GM23338 (cell line): Measurements from ENCODE around the gene GRIN2A. TPM values are rescaled to one million over a fixed set of nuclear protein-coding genes. Genes with fewer than 3 reads are reported as not detected.

Source experiments
- ATAC-seq: fragments of 200-7000 bp; cut with Tn5 transposase; 3 replicates; pipeline ENCODE4 v1.9.1; 2020
- DNase-seq: peaks from one replicate; pipeline ENCODE4 v3.0.0-alpha.2; 2015; ENCODE audit warnings: low spot score
- H2AFZ ChIP-seq: fragments of 200-600 bp; sonication (generic); 2 replicates; pipeline ENCODE4 v1.8.0; 2016; ENCODE audit warnings: antibody characterized with exemption, mild to moderate bottlenecking, moderate library complexity
- H3F3A ChIP-seq: fragments of 200-600 bp; sonication (generic); replicated peaks from 2 replicates; pipeline ENCODE4 v1.8.0; 2017; ENCODE audit warnings: antibody characterized with exemption, mixed run types, low read depth
- H3K27ac ChIP-seq: fragments of 200-600 bp; sonication (generic); 2 replicates; pipeline ENCODE4 v1.6.1; 2016; ENCODE audit warnings: low read depth
- H3K27me3 ChIP-seq: fragments of 200-600 bp; sonication (generic); 2 replicates; pipeline ENCODE4 v1.8.0; 2016; ENCODE audit warnings: mild to moderate bottlenecking, mixed run types, moderate library complexity; ENCODE audit not compliant: insufficient read depth
- H3K36me3 ChIP-seq: fragments of 200-600 bp; sonication (generic); 2 replicates; pipeline ENCODE4 v1.8.0; 2016; ENCODE audit warnings: mild to moderate bottlenecking; ENCODE audit not compliant: insufficient read depth
- H3K4me1 ChIP-seq: fragments of 200-600 bp; sonication (generic); 2 replicates; pipeline ENCODE4 v1.8.0; 2016; ENCODE audit warnings: mild to moderate bottlenecking, moderate library complexity; ENCODE audit not compliant: insufficient read depth
- H3K4me2 ChIP-seq: fragments of 200-600 bp; sonication (generic); 2 replicates; pipeline ENCODE4 v1.7.1; 2017; ENCODE audit warnings: mixed run types
- H3K4me3 ChIP-seq: fragments of 200-600 bp; sonication (generic); 2 replicates; pipeline ENCODE4 v1.6.1; 2016; ENCODE audit warnings: mixed run types
- H3K79me2 ChIP-seq: fragments of 200-600 bp; sonication (generic); replicated peaks from 2 replicates; pipeline ENCODE4 v1.8.0; 2017; ENCODE audit warnings: mild to moderate bottlenecking; ENCODE audit not compliant: insufficient read depth
- H3K9me2 ChIP-seq: fragments of 200-600 bp; sonication (generic); 2 replicates; pipeline ENCODE4 v1.8.0; 2017; ENCODE audit not compliant: insufficient read depth
- H4K20me1 ChIP-seq: fragments of 200-600 bp; sonication (generic); replicated peaks from 2 replicates; pipeline ENCODE4 v1.8.0; 2017; ENCODE audit warnings: mild to moderate bottlenecking; ENCODE audit not compliant: insufficient read depth
- H3K27ac Mint-ChIP-seq: 2 replicates; pipeline ENCODE4 v1.8.0; 2020; ENCODE audit warnings: inconsistent platforms, mild to moderate bottlenecking, moderate library complexity, mixed read lengths
- H3K27me3 Mint-ChIP-seq: 3 replicates; pipeline ENCODE4 v1.8.0; 2022; ENCODE audit warnings: low read depth, mild to moderate bottlenecking, moderate library complexity, mixed read lengths, inconsistent platforms; ENCODE audit not compliant: insufficient read depth, poor library complexity
- H3K36me3 Mint-ChIP-seq: 3 replicates; pipeline ENCODE4 v1.8.0; 2021; ENCODE audit warnings: low read depth, mild to moderate bottlenecking, inconsistent platforms, moderate library complexity, mixed read lengths
- H3K4me1 Mint-ChIP-seq: 3 replicates; pipeline ENCODE4 v1.8.0; 2020; ENCODE audit warnings: mild to moderate bottlenecking, inconsistent platforms, mixed read lengths
- H3K4me3 Mint-ChIP-seq: 3 replicates; pipeline ENCODE4 v1.8.0; 2021; ENCODE audit warnings: moderate library complexity, mild to moderate bottlenecking, inconsistent platforms, mixed read lengths
- H3K9me3 Mint-ChIP-seq: 3 replicates; pipeline ENCODE4 v1.8.0; 2020; ENCODE audit warnings: moderate library complexity, mild to moderate bottlenecking, inconsistent platforms, mixed read lengths
- CREB1 ChIP-seq: fragments of 250-450 bp; sonication (Bioruptor Pico); IDR thresholded peaks from 2 replicates; pipeline ENCODE4 v1.5.0; 2020; ENCODE audit warnings: low read depth, mild to moderate bottlenecking, moderate library complexity
- ETS1 ChIP-seq: IDR thresholded peaks from 2 replicates; pipeline ENCODE4 v1.6.1; 2016; ENCODE audit warnings: antibody characterized with exemption
- REST ChIP-seq: IDR thresholded peaks from one replicate; pipeline ENCODE4 v1.6.1; 2018; ENCODE audit warnings: antibody characterized with exemption; ENCODE audit not compliant: unreplicated experiment
- ZNF331 ChIP-seq: fragments of 250-450 bp; sonication (Bioruptor Pico); IDR thresholded peaks from 2 replicates; pipeline ENCODE4 v1.5.0; 2020; ENCODE audit warnings: low read depth, mild to moderate bottlenecking, moderate library complexity
- ZNF462 ChIP-seq: fragments of 250-450 bp; sonication (Bioruptor Pico); IDR thresholded peaks from 2 replicates; pipeline ENCODE4 v1.5.0; 2020; ENCODE audit warnings: mild to moderate bottlenecking, moderate library complexity
- polyA plus RNA-seq: library from polyadenylated mRNA; unstranded; fragments of >200 nt; fragmentation: Nextera tagmentation; extraction: Ambion mirVana; gene quantifications from 2 replicates; pipeline ENCODE4 v1.2.1, GENCODE V29; 2016
- total RNA-seq: library from RNA; depleted of rRNA; stranded (reverse); fragments of >200 nt; shearing (Covaris generic); gene quantifications from 2 replicates; pipeline ENCODE4 v1.2.3, GENCODE V29; 2014

Gene GRIN2A
- total and polyA plus RNA-seq, 2 experiments from 2014 or later: 0.89 to 5.1 TPM

- TF ChIP-seq REST: no peak
These were observed 425.8 kb downstream of the GRIN2A start (continued) for GRCh38 chr16:9756434-9756833.

- H3K36me3 Mint-ChIP-seq: no peaks in the 10 kb centered on the region
- Histone ChIP-seq H3K27ac (no peak overlapping the region), H3F3A (no peaks in the 10 kb centered on the region), H4K20me1 (no peaks in the 10 kb centered on the region), H2AFZ (no peak overlapping the region), H3K9me2 (peaks cover 5% of the 10 kb centered on the region; the same call in 1 of the 2 replicates), H3K27me3 (no peaks in the 10 kb centered on the region), H3K36me3 (no peaks in the 10 kb centered on the region), H3K4me2 (no peak overlapping the region), H3K79me2 (no peaks in the 10 kb centered on the region), H3K4me1 (peaks cover 24% of the 10 kb centered on the region), H3K4me3 (no peak overlapping the region)
- TF ChIP-seq ETS1: no peak
- H3K27me3 Mint-ChIP-seq: peaks cover 3% of the 10 kb centered on the region
- no peaks in the 10 kb centered on the region for H3K9me3 Mint-ChIP-seq
- ATAC-seq (no peak; the same call in 2 of the 3 replicates), DNase-seq (peak; percentile 30)
- H3K27ac Mint-ChIP-seq: no peak overlapping the region
- H3K4me3 Mint-ChIP-seq: no peak overlapping the region
- H3K4me1 Mint-ChIP-seq: peaks cover 21% of the 10 kb centered on the region
These were observed 427.1 kb downstream of the GRIN2A start for GRCh38 chr16:9755081-9755480.

GRCh38 chr16:9741776-9742175 is 440.5 kb downstream of the GRIN2A start:
- H3K4me1 Mint-ChIP-seq: no peaks in the 10 kb centered on the region
- no peak overlapping the region for H2AFZ ChIP-seq
- H3K27ac ChIP-seq: no peak overlapping the region
- TF ChIP-seq ZNF331 (CRISPR knock-in tag): no peak
- no peak for TF ChIP-seq CREB1 (CRISPR knock-in tag)
- no peak for TF ChIP-seq ZNF462
- H3K9me3 Mint-ChIP-seq: no peaks in the 10 kb centered on the region
- H3K27me3 ChIP-seq: no peaks in the 10 kb centered on the region
- H3K36me3 Mint-ChIP-seq: no peaks in the 10 kb centered on the region
- no peaks in the 10 kb centered on the region for H3K36me3 ChIP-seq
- no peaks in the 10 kb centered on the region for H3F3A ChIP-seq
- ATAC-seq (no peak), DNase-seq (no peak)
- H3K4me2 ChIP-seq: no peak overlapping the region
- H3K27ac Mint-ChIP-seq: no peak overlapping the region
- peaks cover 2% of the 10 kb centered on the region for H3K27me3 Mint-ChIP-seq
- H3K9me2 ChIP-seq: 0 out of 2 replicates have a peak, but pooled peaks cover under 1% of the 10 kb centered on the region
- H3K4me1 ChIP-seq: no peaks in the 10 kb centered on the region
- H3K4me3 Mint-ChIP-seq: no peak overlapping the region
- H3K4me3 ChIP-seq: no peak overlapping the region
- no peaks in the 10 kb centered on the region for H4K20me1 ChIP-seq
- no peaks in the 10 kb centered on the region for H3K79me2 ChIP-seq
